NCI-H2081 (cell line): Measurements from ENCODE around the gene KANK3.
"Not testable (repeated sequence)": the region's sequence is repeated elsewhere in the genome, so short reads cannot be mapped to it uniquely, and the experiment has no call there.

ENCODE experiments used
- DNase-seq, 2 experiments: peaks; one replicate each; lab custom pipeline; 2025; lab: John Stamatoyannopoulos, UW

Gene KANK3

DNA sequence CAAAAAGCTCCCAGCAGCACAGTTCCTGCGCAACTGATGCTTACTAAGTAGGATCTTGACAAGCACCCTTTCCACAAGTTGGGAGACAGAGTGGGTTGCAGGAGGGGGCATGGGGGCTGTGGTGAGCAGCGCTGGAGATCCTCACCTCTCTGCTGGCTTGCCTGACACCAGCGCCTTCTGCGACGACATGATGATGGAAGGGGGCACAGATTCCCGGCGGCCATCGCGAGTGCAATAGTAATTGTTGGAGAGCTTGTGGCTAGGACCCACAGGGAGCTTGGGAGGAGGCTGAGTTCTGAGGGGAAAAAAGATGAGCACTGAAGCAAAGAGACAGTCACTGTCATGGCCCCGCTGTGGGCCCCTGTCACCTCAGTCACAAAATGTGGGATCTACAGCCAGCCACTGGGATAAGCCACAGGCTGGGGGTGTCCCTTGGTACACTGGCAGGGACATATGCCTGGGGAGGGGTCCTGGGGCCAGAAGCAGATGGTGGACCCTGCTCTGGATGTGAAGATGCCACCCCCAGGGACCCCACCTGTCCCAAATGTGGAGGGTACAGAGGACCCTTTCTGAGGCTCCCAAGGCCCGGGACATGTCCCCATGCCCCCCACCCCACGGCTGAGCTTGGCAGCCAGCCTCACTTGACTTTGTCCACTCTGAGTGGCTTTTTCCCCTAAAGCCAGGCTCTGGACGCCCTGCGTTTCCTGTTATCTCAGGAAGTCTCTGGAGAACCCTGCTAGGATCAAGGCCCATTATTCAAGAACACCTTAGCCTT lies 26.5 kb downstream of the KANK3 start:
- DNase-seq: no peak

GRCh38 chr19:8314981-8315640 lies 28.0 kb downstream of the KANK3 start:
- DNase-seq: not testable (repeated sequence)

DNA sequence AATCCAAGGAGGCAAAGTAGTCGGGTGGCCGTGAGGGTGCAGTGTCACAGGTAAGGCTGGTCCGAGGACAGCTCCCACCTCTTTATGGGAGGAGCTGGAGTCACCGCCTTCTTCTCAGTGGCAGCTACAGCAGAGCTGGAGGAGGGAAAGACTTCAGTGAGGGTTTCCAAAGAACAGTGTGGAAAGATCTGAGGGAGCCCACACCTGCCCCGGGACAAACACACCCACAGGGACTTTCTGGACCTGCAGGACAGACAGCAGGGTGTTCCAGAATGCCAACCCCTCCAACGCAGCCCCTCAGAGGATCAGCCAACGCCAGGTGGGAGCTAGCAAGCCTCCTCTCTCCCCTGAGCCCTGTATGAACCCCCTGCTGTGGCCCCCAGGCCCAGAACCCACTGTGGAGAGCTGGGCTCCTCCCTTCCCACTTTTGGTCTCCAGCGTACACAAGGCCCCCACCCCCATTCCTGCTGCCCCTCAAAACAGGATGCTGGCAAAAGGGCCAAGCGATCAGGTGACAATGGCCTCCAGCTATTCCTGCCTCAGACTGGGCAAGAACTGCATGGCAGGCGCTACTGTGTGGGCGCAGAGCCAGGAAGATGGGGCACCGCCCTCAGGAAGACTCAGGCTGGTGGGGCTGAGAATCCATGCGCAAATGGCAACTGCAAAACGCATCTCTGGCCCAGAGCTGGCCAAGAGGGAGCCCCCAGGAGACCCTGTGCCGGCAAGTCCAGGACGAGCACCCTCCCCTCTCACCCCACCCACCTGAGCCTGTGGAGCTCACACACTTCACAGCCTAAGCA lies 31.4 kb downstream of the KANK3 start:
- DNase-seq: peak; percentile 25 to 51

- no peak for DNase-seq
These were observed 32.6 kb downstream of the KANK3 start for GRCh38 chr19:8310342-8311055.

- DNase-seq: no peak
These were observed 34.2 kb downstream of the KANK3 start for GRCh38 chr19:8308891-8309291.

GRCh38 chr19:8307965-8308866 lies 34.8 kb downstream of the KANK3 start, which contains the start of gene CD320:
Gene CD320, minus strand, starts transcription at chr19:8308358. Its CDS starts 68 bp downstream, at chr19:8308290.
- DNase-seq: peak; percentile 90 to 93

DNA sequence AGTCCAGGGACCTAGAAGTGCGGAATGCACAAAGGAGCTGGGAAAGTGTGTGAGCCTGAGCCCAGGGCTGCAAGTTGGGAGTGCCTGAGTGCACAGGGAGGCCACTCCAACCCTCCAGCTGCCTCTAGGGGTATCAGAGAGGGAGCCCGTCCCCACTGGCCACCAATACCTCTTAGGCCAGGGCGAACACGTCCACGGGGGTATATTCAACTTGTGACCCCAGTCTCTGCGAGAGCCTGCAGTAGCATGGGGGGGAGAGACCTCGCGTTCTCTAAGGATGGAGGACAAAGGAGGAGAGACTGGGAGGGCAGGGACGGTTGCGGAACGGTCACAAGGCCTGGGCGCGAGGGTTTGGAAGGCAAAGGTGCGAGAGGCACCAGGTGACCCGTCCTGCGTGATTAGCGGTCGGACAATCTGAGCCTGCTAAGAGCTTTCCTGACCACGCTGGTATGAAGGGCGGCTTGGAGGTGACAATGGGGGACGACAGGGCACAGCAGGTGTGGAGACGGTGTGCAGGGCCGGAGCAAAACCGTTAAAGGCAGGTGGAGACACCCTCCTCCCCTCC lies 35.6 kb downstream of the KANK3 start:
- no peak for DNase-seq

DNA sequence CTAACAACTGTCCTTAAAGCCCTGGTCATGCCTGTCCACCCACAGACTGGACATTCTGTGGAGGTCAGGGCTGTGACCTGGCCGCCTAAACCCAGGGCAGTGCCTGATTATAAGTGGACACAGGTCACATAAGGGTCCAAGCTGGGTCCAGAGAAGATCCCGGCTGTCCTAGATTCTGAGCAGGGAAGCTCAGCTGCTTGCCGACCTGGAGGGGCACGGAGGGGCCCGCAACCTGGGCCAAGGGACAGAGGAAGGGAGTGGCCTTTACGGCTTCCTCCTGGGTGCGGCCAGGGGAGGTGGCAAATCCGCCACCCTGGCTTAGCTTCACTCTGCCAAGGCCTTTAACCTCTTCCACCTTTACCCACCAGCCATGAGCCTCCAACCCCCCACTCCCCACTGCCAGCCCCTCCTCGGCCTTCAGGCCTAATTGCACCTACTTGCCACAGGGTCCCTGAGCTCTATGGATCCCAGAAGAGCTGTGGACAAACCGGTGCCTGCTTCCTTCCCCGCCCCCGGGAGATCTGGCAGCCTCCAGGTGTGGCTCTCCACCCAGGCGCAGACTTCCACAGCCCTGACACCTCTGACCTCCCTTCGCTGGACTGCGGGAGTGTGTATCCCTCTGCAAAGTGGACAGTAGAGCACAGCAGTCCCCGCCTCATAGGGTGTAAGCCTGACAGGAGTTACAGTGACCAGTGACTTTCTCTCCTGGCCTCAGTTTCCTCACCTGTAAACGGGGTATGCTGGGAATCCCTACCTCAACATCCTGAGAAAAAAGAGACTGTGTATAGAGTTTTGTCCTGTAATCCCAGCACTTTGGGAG lies 36.6 kb downstream of the KANK3 start:
- no peak for DNase-seq

- no peak for DNase-seq
These were observed 37.3 kb downstream of the KANK3 start for GRCh38 chr19:8305798-8306197.

DNA sequence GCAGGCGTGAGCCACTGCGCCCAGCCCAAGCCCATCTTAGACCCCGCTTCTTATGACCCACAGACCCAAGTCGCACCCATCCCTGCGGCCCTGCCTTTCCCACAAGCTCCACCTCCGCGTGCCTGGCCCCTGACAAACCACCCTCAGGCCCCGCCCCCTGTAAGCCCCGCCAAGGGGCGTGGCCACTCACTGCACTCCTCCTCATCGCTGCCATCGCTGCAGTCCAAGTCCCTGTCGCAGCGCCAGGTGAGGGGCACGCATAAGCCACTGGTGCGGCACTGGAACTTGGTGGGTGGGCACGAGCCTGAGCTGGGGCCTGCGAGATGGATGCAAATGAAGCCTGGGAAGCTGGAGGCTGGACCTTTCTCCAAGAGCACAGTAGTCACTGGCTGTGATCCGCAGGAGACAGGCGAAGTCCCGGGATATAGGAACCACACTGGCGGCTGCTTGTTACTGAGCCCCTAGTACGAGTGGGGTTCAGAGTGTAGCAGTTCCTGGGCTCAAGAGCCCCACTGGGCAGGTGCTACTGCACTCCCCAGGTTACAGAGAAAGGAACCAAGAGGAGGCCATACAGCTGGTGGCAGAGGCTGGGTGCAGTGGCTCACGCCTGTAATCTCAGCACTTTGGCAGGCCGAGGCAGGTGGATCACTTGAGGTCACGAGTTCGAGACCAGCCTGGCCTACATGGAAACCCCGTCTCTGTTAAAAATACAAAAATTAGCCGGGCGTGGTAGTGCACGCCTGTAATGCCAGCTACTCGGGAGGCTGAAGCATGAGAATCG lies 38.0 kb downstream of the KANK3 start:
- DNase-seq: no peak

GRCh38 chr19:8302734-8303133 lies 40.3 kb downstream of the KANK3 start:
- no peak for DNase-seq

DNA sequence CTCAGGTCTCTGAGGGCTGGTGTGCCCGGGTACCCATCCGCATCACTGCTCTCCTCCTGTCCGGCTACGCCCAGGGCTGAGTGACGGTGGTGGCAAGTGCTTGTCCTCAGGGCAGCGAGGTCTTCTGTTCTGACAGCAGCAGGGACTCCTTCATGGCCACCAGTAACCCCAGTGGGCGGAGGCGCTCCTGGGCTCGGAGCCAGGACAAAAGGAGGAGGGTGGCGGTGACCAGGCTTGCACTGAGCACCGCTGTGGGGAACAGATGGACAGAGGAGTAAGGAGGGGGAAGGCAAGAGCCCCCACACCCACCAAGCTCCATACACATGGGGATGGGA lies 40.7 kb downstream of the KANK3 start:
- DNase-seq: no peak

DNA sequence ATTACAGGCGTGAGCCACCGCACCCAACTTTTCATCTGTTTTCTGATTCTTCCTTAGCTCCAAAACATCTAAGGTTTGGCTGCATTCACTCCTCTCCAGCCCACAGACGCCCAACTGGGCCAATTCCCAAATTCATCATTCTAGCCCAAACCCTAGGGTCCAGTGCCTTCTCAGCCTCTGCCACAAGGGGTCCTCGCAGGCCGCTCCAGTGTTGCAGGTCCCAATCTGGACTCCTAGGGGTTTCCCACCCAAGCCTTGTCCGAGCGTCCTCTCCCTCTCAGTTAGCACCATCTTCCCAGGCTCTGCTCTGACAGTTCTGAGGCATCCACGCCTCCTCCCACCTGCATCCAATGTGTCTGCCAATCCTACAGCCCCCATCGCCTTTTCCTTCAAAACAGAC lies 51.7 kb downstream of the KANK3 start:
- not testable (repeated sequence) for DNase-seq

- not testable (repeated sequence) for DNase-seq
These were observed 66.6 kb downstream of the KANK3 start for GRCh38 chr19:8276508-8276907.
